Stomach (tissue), 9 donors: ENCODE measurements around the gene MCMBP. TPM values are rescaled to one million over a fixed set of nuclear protein-coding genes. Genes with fewer than 3 reads are reported as not detected.

Experiments
- DNase-seq, 2 donors: peaks; one replicate each; pipeline versions ENCODE4 v3.0.0 to v3.0.0-alpha.2; 2013 to 2019
- H3K27ac ChIP-seq, 5 donors: fragments of 200-600 bp in 4 of 5; sonication (generic) in 4 of 5; one replicate each; pipeline ENCODE4 v1.5.1; 2013 to 2019; ENCODE audit warnings: mild to moderate bottlenecking in 1 of 5, moderate library complexity in 1 of 5
- H3K27me3 ChIP-seq, 3 donors: fragments of 200-600 bp; sonication (generic); one replicate each; pipeline ENCODE4 v1.5.1; 2017 to 2019; ENCODE audit warnings: mixed run types in 1 of 3
- H3K36me3 ChIP-seq, 4 donors: fragments of 200-600 bp; sonication (generic); 1 replicate in 3 of 4; 2 replicates in 1 of 4; pipeline ENCODE4 v1.5.1; 2016 to 2019
- H3K4me1 ChIP-seq, 4 donors: fragments of 200-600 bp; sonication (generic); one replicate each; pipeline ENCODE4 v1.5.1; 2016 to 2019
- H3K4me3 ChIP-seq, 4 donors: fragments of 200-600 bp; sonication (generic) in 3 of 4; one replicate each; pipeline ENCODE4 v1.5.1; 2016 to 2019; ENCODE audit warnings: mild to moderate bottlenecking in 1 of 4
- H3K9me3 ChIP-seq, 4 donors: fragments of 200-600 bp; sonication (generic); one replicate each; pipeline ENCODE4 v1.5.1; 2016 to 2019
- EP300 ChIP-seq: sonication (generic); formaldehyde crosslinking; IDR thresholded peaks from one replicate; pipeline ENCODE4 v1.6.1; 2017; ENCODE audit warnings: antibody characterized with exemption
- POLR2A ChIP-seq, 4 donors: fragments of 450-650 bp; IDR thresholded peaks; one replicate each; pipeline ENCODE4 v1.6.1; 2016; ENCODE audit warnings: antibody characterized with exemption in 4 of 4, control low read depth in 2 of 4, mild to moderate bottlenecking in 1 of 4, moderate library complexity in 1 of 4
- POLR2AphosphoS5 ChIP-seq, 3 donors: sonication (generic); formaldehyde crosslinking; IDR thresholded peaks; one replicate each; pipeline ENCODE4 v1.6.1; 2016; ENCODE audit warnings: antibody characterized with exemption in 3 of 3
- WGBS, 5 donors: extraction: QIAGEN DNeasy Blood & Tissue Kit in 3 of 5; methylation state at CpG; one replicate each; pipeline versions ENCODE4 v1.1.5 to v1.1.7; 2013 to 2018; 5-methylcytosine and 5-hydroxymethylcytosine counted together
- intact Hi-C: fragments of 100-400 bp; cut with DNase I; formaldehyde crosslinking; loops from one replicate; pipeline ENCODE4 v1.15.1; 2023; ENCODE audit warnings: low total_unique reads
- polyA plus RNA-seq, 3 donors: library from polyadenylated mRNA; stranded (reverse); fragments of 200-250 nt; gene quantifications; one replicate each; pipeline ENCODE4 v1.2.3, GENCODE V29; 2013
- total RNA-seq, 5 donors: library from RNA; depleted of rRNA; stranded (reverse); fragments of >200 nt; gene quantifications; one replicate each; pipeline versions ENCODE4 v1.1.0 to v1.2.3, GENCODE V29; 2014 to 2016
- TF ChIP-seq, protein P1 (sequence below), 7 experiments: fragments of 450-650 bp in 4 of 7; fragments of 200-600 bp in 3 of 7; sonication (generic) in 3 of 7; IDR thresholded peaks; one replicate each; pipeline ENCODE4 v1.5.1; 2016 to 2019; ENCODE audit warnings: antibody characterized with exemption in 7 of 7, control low read depth in 2 of 7, mild to moderate bottlenecking in 1 of 7
- donor health status: healthy with polysubstance abuse.
- donor health status: Bipolar disorder and iron deficiency.
- donor health status: healthy.

MCMBP gene
- total and polyA plus RNA-seq, 8 donors = 17.5 to 88.9 (median 30.9) TPM

DNA sequence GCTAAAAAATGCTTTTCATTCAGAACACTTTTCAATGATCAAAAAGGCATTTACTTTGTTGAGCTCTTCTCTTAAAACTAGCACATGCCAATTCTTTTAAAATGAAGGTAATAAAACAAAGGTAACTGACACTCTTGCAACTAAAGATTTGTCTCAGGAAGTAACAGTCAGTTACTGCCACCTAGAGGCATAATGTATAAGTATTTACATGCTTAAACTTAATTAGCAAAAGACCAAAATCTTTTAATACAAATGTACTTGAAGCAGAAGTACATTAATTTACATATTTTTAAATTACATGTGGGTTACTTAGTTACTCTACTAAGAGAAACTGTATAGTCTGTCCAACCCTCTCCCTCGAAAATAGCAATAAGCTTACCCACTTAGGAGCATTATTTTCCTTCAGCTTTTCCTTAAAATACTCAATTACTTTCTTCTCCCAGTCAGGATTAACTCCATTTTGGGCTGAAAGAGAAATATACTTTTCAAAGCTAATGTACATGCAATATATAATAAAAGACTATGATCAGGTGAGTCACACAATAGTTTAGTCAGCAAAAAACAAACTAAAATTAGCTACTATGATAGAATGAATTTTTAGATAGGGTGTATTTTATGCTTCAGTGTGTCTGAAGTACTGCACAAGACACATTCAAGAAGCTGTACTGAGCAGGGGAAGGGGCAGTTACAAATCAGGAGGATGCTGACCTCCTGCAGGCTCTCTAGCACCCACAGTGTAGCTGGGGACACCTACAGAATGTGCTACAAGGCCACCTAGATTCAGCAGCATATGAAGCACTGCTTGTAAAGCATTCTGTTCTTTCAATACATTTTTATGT is 13.0 kb downstream of the MCMBP start:
- Histone ChIP-seq H3K27ac (no peak overlapping the region), H3K4me3 (no peak overlapping the region), H3K36me3 (peaks cover 4 to 39% (median 37%) of the 10 kb centered on the region in 4 donors), H3K27me3 (no peaks in the 10 kb centered on the region), H3K4me1 (peaks cover 0 to 40% (median 19%) of the 10 kb centered on the region in 4 donors), H3K9me3 (no peaks in the 10 kb centered on the region)
- WGBS, 5 donors = 56 to 87% (median 65%) methylated on average over 1 of the region's 1 CpG
- DNase-seq = peak in 1 of 2 donors; percentile 70
- intact Hi-C loops = loop anchor here (10.0 kb wide), 2 partner anchors 115 to 255 kb away; no protein-coding TSS in a partner anchor
- no peak for TF ChIP-seq EP300
- TF ChIP-seq, protein P1, sequence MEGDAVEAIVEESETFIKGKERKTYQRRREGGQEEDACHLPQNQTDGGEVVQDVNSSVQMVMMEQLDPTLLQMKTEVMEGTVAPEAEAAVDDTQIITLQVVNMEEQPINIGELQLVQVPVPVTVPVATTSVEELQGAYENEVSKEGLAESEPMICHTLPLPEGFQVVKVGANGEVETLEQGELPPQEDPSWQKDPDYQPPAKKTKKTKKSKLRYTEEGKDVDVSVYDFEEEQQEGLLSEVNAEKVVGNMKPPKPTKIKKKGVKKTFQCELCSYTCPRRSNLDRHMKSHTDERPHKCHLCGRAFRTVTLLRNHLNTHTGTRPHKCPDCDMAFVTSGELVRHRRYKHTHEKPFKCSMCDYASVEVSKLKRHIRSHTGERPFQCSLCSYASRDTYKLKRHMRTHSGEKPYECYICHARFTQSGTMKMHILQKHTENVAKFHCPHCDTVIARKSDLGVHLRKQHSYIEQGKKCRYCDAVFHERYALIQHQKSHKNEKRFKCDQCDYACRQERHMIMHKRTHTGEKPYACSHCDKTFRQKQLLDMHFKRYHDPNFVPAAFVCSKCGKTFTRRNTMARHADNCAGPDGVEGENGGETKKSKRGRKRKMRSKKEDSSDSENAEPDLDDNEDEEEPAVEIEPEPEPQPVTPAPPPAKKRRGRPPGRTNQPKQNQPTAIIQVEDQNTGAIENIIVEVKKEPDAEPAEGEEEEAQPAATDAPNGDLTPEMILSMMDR (IDR thresholded peaks at IDR 0.05) = peak in 5 of 7 experiments; percentile 24 to 58 (median 38)
- no peak for TF ChIP-seq POLR2A (IDR thresholded peaks at IDR 0.05)
- no peak for TF ChIP-seq POLR2AphosphoS5 (IDR thresholded peaks at IDR 0.05)

DNA sequence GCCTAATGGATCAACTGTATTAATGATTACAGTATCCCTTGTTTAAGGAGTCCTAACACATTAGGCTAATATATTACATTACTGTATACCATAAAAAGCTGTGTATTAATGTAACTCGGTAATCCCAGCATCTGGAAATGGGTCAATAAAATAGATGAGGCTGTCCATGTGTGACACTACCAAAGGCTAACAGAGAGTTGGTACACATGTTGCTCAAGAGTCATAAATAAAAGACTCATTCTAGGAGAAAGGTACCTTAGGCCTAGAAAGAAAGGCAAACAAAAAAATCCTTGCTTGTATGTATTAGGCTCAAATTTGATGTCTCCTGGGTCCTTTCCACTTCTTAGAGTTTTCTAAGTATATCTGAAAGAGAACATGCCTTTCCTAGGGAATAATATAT is 14.6 kb downstream of the MCMBP start:
- TF ChIP-seq EP300 = no peak
- TF ChIP-seq POLR2AphosphoS5 (IDR thresholded peaks at IDR 0.05) = no peak
- no peak for TF ChIP-seq POLR2A (IDR thresholded peaks at IDR 0.05)
- TF ChIP-seq, protein P1 (IDR thresholded peaks at IDR 0.05) = no peak
- WGBS, 5 donors = 35 to 63% (median 49%) methylated on average over 1 of the region's 1 CpG
- no peak for DNase-seq
- H3K27ac ChIP-seq = no peak overlapping the region
- peaks cover 15 to 54% (median 53%) of the 10 kb centered on the region in 4 donors for H3K36me3 ChIP-seq
- intact Hi-C loops = loop anchor here (10.0 kb wide), 1 partner anchor 253 kb away; no protein-coding TSS in a partner anchor
- H3K4me3 ChIP-seq = no peak overlapping the region
- H3K27me3 ChIP-seq = no peaks in the 10 kb centered on the region
- H3K9me3 ChIP-seq = no peaks in the 10 kb centered on the region
- H3K4me1 ChIP-seq = peaks cover 0 to 44% (median 21%) of the 10 kb centered on the region in 4 donors

DNA sequence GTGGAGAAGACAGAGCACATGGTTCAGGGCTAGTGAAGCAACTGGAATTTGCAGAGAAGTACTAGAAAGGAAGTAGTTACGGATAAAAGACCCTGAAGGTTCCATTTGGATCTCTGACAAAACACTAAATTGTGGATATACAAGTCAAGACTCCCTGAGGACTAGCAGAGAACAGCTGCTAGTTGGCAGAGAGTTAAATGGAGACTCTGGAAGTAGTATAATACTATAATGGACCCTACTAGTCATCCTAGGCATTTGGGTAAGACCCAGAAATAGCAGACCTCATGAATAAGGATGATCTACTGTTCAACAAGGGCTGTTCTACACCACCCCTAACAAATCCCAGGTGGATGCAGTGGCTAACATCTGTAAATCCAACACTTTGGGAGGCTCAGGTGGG is 19.1 kb downstream of the MCMBP start:
- Histone ChIP-seq H3K27me3 (no peaks in the 10 kb centered on the region), H3K36me3 (peaks cover 26 to 99% (median 93%) of the 10 kb centered on the region in 4 donors), H3K4me1 (peaks cover 0 to 16% (median 5%) of the 10 kb centered on the region in 4 donors), H3K27ac (no peak overlapping the region), H3K4me3 (no peak overlapping the region), H3K9me3 (no peaks in the 10 kb centered on the region)
- intact Hi-C loops = loop anchor here (10.0 kb wide), 1 partner anchor 249 kb away; no protein-coding TSS in a partner anchor
- WGBS, 5 donors = 73 to 91% (median 85%) methylated on average over 1 of the region's 1 CpG
- no peak for TF ChIP-seq POLR2AphosphoS5 (IDR thresholded peaks at IDR 0.05)
- DNase-seq = no peak

DNA sequence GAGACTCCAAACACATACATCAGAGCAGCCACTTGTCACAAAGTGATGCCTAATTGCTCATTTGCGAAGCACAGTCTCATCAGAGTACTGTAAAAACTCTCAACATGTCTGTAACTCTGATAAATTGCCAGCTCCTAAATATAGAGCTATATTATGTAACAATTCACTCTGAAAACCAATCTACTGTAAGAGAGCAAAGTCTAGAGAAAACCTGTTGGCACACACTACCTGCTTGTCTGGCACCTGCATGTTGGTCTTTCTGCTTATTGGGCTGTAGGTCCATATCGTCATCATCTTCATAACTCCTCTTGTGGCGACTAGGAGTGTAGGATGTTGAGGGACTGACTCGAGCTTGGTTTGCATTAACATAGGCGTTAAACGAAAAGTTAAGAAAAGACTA is 19.8 kb downstream of the MCMBP start:
- Histone ChIP-seq H3K36me3 (peaks cover 26 to 100% (median 94%) of the 10 kb centered on the region in 4 donors), H3K9me3 (no peaks in the 10 kb centered on the region), H3K4me1 (peaks cover 0 to 9% (median 2%) of the 10 kb centered on the region in 4 donors), H3K27me3 (no peaks in the 10 kb centered on the region), H3K27ac (no peak overlapping the region), H3K4me3 (no peak overlapping the region)
- TF ChIP-seq POLR2A (IDR thresholded peaks at IDR 0.05) (no peak), EP300 (no peak), POLR2AphosphoS5 (IDR thresholded peaks at IDR 0.05) (no peak)
- TF ChIP-seq, protein P1 (IDR thresholded peaks at IDR 0.05) = no peak
- WGBS, 5 donors = 88 to 97% (median 92%) methylated on average over 6 of the region's 6 CpGs
- DNase-seq = no peak
- intact Hi-C loops = loop anchor here (10.0 kb wide), 1 partner anchor 248 kb away; no protein-coding TSS in a partner anchor
